B cell (primary cell): ENCODE measurements around the gene CEP128. TPM values are rescaled to one million over a fixed set of nuclear protein-coding genes. Genes with fewer than 3 reads are reported as not detected.

Experiments
- ATAC-seq: fragments of 200-7000 bp; cut with Tn5 transposase; one replicate; pipeline ENCODE4 v1.10.0; 2021; ENCODE audit warnings: low read depth, mild to moderate bottlenecking, moderate number of reproducible peaks, moderate library complexity
- CTCF ChIA-PET: fragments of 350-600 bp; sonication (Branson Sonifier 250); formaldehyde crosslinking; loops from one replicate; lab custom pipeline; 2021; ENCODE audit warnings: antibody characterized with exemption, inconsistent platforms; lab: Charles Lee
- POLR2A ChIA-PET: fragments of 350-600 bp; sonication (Branson Sonifier 250); formaldehyde crosslinking; loops from one replicate; lab custom pipeline; 2021; ENCODE audit warnings: antibody characterized with exemption; lab: Charles Lee
- DNase-seq: peaks from one replicate; pipeline ENCODE4 v3.0.0; 2013
- H2AFZ ChIP-seq: 2 replicates; pipeline ENCODE4 v1.6.1; 2012; ENCODE audit warnings: mild to moderate bottlenecking, low read depth, low read length; ENCODE audit not compliant: insufficient read depth, poor library complexity, severe bottlenecking
- H3K27ac ChIP-seq, 2 donors: 1 replicate in 1 of 2; 2 replicates in 1 of 2; pipeline ENCODE4 v1.5.1; 2012 to 2013; ENCODE audit warnings: low read length in 2 of 2, mild to moderate bottlenecking in 2 of 2, moderate library complexity in 1 of 2
- H3K27me3 ChIP-seq, 4 experiments: fragments of 200-600 bp in 1 of 4; sonication (generic) in 1 of 4; replicated peaks in 1 of 4; 1 replicate in 2 of 4; 2 replicates in 2 of 4; pipeline versions ENCODE4 v1.6.1 to v1.7.0; 2013 to 2016; ENCODE audit warnings: low read length in 3 of 4, mild to moderate bottlenecking in 2 of 4, mixed read lengths in 1 of 4, moderate library complexity in 1 of 4; ENCODE audit not compliant: insufficient read depth in 4 of 4, control insufficient read depth in 3 of 4; ENCODE audit errors: control extremely low read depth in 1 of 4
- H3K36me3 ChIP-seq, 2 experiments: replicated peaks in 1 of 2; 1 replicate in 1 of 2; 2 replicates in 1 of 2; pipeline versions ENCODE4 v1.6.1 to v1.7.1; 2013; ENCODE audit warnings: low read length in 1 of 2; ENCODE audit not compliant: insufficient read depth in 2 of 2, control insufficient read depth in 1 of 2; ENCODE audit errors: control extremely low read depth in 1 of 2, extremely low read depth in 1 of 2
- H3K4me1 ChIP-seq, 2 donors: fragments of 200-600 bp in 1 of 2; sonication (generic) in 1 of 2; 1 replicate in 1 of 2; 2 replicates in 1 of 2; pipeline versions ENCODE4 v1.5.1 to v1.6.1; 2013 to 2017; ENCODE audit warnings: low read length in 2 of 2; ENCODE audit not compliant: control insufficient read depth in 2 of 2, insufficient read depth in 2 of 2
- H3K4me2 ChIP-seq: replicated peaks from 2 replicates; pipeline ENCODE3; 2012; ENCODE audit warnings: mild to moderate bottlenecking, low read depth, low read length; ENCODE audit not compliant: poor library complexity, severe bottlenecking
- H3K4me3 ChIP-seq, 5 experiments: fragments of 200-600 bp in 1 of 5; sonication (generic) in 1 of 5; 1 replicate in 3 of 5; 2 replicates in 2 of 5; pipeline versions ENCODE4 v1.5.1 to v1.7.0; 2011 to 2016; ENCODE audit warnings: low read length in 4 of 5, mild to moderate bottlenecking in 4 of 5, low read depth in 2 of 5, control low read depth in 1 of 5, moderate library complexity in 1 of 5; ENCODE audit not compliant: insufficient read depth in 1 of 5; ENCODE audit errors: control extremely low read depth in 1 of 5, extremely low read depth in 1 of 5
- H3K79me2 ChIP-seq: fragments of 200-600 bp; sonication (generic); one replicate; pipeline ENCODE4 v1.6.0; 2016; ENCODE audit warnings: low read length; ENCODE audit not compliant: control insufficient read depth, insufficient read depth
- H3K9ac ChIP-seq: fragments of 200-600 bp; sonication (generic); 2 replicates; pipeline ENCODE4 v1.6.1; 2017; ENCODE audit warnings: mild to moderate bottlenecking, low read length, moderate library complexity
- H3K9me3 ChIP-seq, 3 donors: one replicate each; pipeline versions ENCODE4 v1.6.1 to v1.7.1; 2013; ENCODE audit warnings: low read length in 2 of 3; ENCODE audit not compliant: control insufficient read depth in 2 of 3, insufficient read depth in 1 of 3; ENCODE audit errors: control extremely low read depth in 1 of 3
- H4K20me1 ChIP-seq: 2 replicates; pipeline ENCODE4 v1.6.0; 2012; ENCODE audit warnings: mild to moderate bottlenecking, low read length; ENCODE audit not compliant: insufficient read depth, control insufficient read depth, poor library complexity, severe bottlenecking
- H3K27ac Mint-ChIP-seq: one replicate; pipeline ENCODE4 v1.8.0; 2021; ENCODE audit warnings: mixed read lengths
- H3K27me3 Mint-ChIP-seq: one replicate; pipeline ENCODE4 v1.8.0; 2021; ENCODE audit warnings: mixed read lengths
- H3K4me1 Mint-ChIP-seq: one replicate; pipeline ENCODE4 v1.8.0; 2021; ENCODE audit warnings: mixed read lengths
- H3K4me3 Mint-ChIP-seq: one replicate; pipeline ENCODE4 v1.8.0; 2021; ENCODE audit warnings: mixed read lengths
- H3K9me3 Mint-ChIP-seq: one replicate; pipeline ENCODE4 v1.8.0; 2022; ENCODE audit warnings: mixed read lengths; ENCODE audit not compliant: insufficient read depth
- CTCF ChIP-seq: fragments of 200-600 bp; IDR thresholded peaks from one replicate; pipeline ENCODE4 v1.8.0; 2022; ENCODE audit warnings: antibody characterized with exemption, mild to moderate bottlenecking
- EZH2 ChIP-seq: IDR thresholded peaks from 2 replicates; pipeline ENCODE4 v1.6.1; 2012; ENCODE audit warnings: borderline replicate concordance, low read depth, mild to moderate bottlenecking, moderate library complexity, low read length; ENCODE audit not compliant: insufficient read depth, poor library complexity, severe bottlenecking
- WGBS: methylation state at CpG from one replicate; pipeline ENCODE4 v1.1.5; 2013; ENCODE audit warnings: missing lambda C conversion rate; ENCODE audit not compliant: insufficient coverage; 5-methylcytosine and 5-hydroxymethylcytosine counted together
- intact Hi-C: fragments of 100-400 bp; cut with micrococcal nuclease; formaldehyde crosslinking; loops from one replicate; pipeline ENCODE4 v1.10.0; 2022
- polyA plus RNA-seq: library from polyadenylated mRNA; depleted of rRNA; stranded (reverse); fragments of >200 nt; gene quantifications from 2 replicates; pipeline ENCODE4 v1.2.3, GENCODE V29; 2012
- total RNA-seq, 2 donors: library from RNA; stranded (reverse); fragments of 120-200 nt in 1 of 2; gene quantifications; 1 replicate in 1 of 2; 2 replicates in 1 of 2; pipeline versions ENCODE4 v1.2.3 to v1.2.4, GENCODE V29; 2013 to 2022

Gene CEP128
- total and polyA plus RNA-seq, 2 donors (not counting 1 experiment from before 2014, with no cell fraction given) = 1.1 to 31.6 TPM

- ATAC-seq (no peak), DNase-seq (no peak)
- no peak overlapping the region for H2AFZ ChIP-seq
- no peaks in the 10 kb centered on the region for H3K9me3 Mint-ChIP-seq
- H3K36me3 ChIP-seq = no peaks in the 10 kb centered on the region
- H3K27ac Mint-ChIP-seq = no peak overlapping the region
- H4K20me1 ChIP-seq = no peaks in the 10 kb centered on the region
- H3K4me2 ChIP-seq = no peak overlapping the region
- H3K4me3 ChIP-seq = no peak overlapping the region
- ChIA-PET POLR2A (no interaction called here), CTCF (no interaction called here)
- H3K79me2 ChIP-seq = no peaks in the 10 kb centered on the region
- no peak overlapping the region for H3K4me3 Mint-ChIP-seq
- peaks cover 0 to 7% (median 3%) of the 10 kb centered on the region in 3 donors for H3K9me3 ChIP-seq
- no CpG with 5 or more reads among the region's 2 CpGs for WGBS
- H3K4me1 Mint-ChIP-seq = no peaks in the 10 kb centered on the region
- TF ChIP-seq EZH2 (no peak), CTCF (no peak)
- no peak overlapping the region for H3K27ac ChIP-seq
- no peaks in the 10 kb centered on the region for H3K27me3 Mint-ChIP-seq
- intact Hi-C loops = no loop called here
- no peaks in the 10 kb centered on the region for H3K27me3 ChIP-seq
- no peaks in the 10 kb centered on the region for H3K4me1 ChIP-seq
- H3K9ac ChIP-seq = no peak overlapping the region
Measured at GRCh38 chr14:80543211-80543610, 398.3 kb downstream of the CEP128 start.

- ATAC-seq (no peak), DNase-seq (no peak)
- WGBS = 100% methylated on average over 1 of the region's 7 CpGs
- ChIA-PET CTCF (no interaction called here), POLR2A (no interaction called here)
- Histone ChIP-seq H3K4me3 (no peak overlapping the region), H2AFZ (no peak overlapping the region), H3K27me3 (no peaks in the 10 kb centered on the region), H3K4me2 (no peak overlapping the region), H4K20me1 (no peaks in the 10 kb centered on the region), H3K79me2 (no peaks in the 10 kb centered on the region), H3K36me3 (no peaks in the 10 kb centered on the region), H3K27ac (no peak overlapping the region), H3K9me3 (peaks cover 0 to 7% (median 3%) of the 10 kb centered on the region in 3 donors), H3K9ac (no peak overlapping the region), H3K4me1 (no peaks in the 10 kb centered on the region)
- Mint-ChIP-seq H3K27ac (no peak overlapping the region), H3K4me3 (no peak overlapping the region), H3K9me3 (no peaks in the 10 kb centered on the region), H3K4me1 (no peaks in the 10 kb centered on the region), H3K27me3 (no peaks in the 10 kb centered on the region)
- intact Hi-C loops = no loop called here
- TF ChIP-seq CTCF = no peak
- TF ChIP-seq EZH2 = no peak
Measured at GRCh38 chr14:80538633-80539375, 402.7 kb downstream of the CEP128 start.
